ENCODE data around the gene PRKX.
"Not testable (repeated sequence)": the region's sequence is repeated elsewhere in the genome, so short reads cannot be mapped to it uniquely, and the experiment has no call there.

PRKX gene

DNA sequence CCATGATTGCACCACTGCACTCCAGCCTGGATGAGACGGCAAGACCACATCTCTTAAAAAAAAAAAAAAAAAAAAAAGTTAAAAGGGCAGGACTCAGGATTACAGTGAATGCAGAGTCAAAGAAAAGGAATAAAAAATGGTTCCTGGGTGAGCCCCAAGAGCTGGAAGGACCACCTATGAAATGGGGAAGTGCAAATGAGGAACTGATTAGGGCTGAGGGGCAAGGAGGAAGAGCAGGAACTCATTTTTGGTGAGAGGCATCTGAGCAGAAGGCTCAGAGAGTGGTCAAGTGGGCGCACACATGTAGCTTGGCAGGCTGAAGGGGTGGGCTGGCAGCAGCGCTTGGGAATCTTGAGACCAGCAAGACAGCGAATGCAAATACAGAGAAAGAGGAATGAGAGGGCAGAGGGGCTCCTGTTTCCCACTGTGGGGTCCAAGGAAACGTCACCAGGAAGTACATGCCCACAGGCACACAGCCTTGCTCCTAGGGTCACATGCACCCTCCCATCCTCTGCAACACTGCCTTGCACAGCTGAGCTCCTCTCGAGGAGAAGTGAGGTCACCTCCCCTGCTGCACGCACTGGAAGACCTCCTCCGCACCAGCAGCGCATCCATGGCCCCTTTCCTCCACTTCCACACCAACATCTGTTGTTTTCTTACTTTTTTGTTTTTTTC is 49.7 kb downstream of the PRKX start:
- in situ Hi-C loops (cut with MboI; ENCODE audit: low sequenced_read_pairs), result not testable (repeated sequence)

DNA sequence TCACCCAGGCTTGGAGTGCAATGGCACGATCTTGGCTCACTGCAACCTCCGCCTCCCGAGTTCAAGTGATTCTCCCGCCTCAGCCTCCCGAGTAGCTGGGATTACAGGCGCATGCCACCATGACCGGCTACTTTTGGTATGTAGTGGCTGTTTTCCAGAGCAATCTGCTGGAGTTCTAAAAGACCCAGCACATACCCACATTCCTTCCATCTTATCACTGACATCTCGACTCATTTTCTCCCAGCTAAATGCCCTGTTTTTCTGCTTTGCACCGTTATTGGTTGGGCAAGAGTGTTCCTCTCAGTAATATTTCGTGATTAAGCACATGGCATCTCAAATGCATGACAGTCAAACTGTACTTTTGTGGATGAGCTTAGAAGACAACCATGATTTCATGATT is 53.7 kb downstream of the PRKX start:
- in situ Hi-C loops (cut with MboI; ENCODE audit: low sequenced_read_pairs), result no loop called here

DNA sequence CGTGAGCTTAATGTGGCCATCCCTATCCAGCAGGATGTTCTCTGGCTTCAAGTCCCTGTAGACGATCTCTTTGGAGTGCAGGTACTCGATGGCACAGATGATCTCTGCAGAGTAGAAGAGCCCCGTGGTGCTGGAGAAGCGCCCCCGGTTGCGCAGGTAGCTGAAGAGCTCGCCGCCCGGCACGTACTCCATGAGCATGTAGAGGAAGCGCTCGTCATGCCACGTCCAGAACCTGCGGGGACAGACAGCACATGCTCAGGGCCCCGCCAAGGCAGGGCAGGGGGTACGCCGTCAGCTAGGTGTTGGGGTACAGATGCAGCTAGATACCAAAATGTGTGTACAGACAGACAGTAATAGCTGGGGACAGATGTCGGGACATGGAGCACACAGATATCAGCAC is 58.3 kb downstream of the PRKX start:
- in situ Hi-C loops (cut with MboI; ENCODE audit: low sequenced_read_pairs), result no loop called here

DNA sequence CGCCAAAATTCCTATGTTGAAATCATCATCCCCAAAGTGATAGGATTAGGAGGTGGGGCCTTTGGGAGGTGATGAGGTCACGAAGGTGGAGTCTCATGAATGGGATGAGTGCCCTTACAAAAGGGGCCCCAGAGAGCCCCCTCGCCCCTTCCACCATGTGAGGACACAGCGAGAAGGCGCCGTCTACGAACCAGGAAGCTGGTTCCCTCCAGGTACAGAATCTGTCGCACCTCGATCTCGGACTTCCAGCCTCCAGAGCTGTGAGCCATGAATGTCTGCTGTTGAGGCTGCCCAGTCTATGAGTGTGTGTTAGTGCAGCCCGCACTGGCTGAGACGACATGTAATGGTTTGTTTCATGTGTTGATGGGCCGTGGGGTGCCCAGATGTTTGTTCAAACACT is 60.3 kb downstream of the PRKX start:
- in situ Hi-C loops (cut with MboI; ENCODE audit: low sequenced_read_pairs), result no loop called here

DNA sequence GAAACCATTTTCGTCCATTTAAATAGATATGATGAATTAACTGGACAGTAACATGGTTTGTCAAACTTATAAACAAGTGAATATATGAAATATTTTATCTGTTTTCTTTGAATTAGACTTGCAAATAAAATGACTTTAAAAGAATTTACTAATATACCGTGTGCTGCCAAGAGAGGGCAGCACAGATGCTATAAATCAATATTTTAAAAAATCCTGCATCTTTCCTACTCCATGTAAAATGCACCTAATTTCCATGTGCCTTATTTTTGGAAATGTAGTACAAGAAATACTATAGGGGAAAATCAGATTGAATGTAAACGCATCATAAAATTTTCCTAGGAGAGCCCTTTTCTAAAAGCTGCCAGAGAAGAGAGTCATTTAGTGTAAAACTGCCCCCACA is 62.2 kb downstream of the PRKX start:
- in situ Hi-C loops (cut with MboI; ENCODE audit: low sequenced_read_pairs), result no loop called here

DNA sequence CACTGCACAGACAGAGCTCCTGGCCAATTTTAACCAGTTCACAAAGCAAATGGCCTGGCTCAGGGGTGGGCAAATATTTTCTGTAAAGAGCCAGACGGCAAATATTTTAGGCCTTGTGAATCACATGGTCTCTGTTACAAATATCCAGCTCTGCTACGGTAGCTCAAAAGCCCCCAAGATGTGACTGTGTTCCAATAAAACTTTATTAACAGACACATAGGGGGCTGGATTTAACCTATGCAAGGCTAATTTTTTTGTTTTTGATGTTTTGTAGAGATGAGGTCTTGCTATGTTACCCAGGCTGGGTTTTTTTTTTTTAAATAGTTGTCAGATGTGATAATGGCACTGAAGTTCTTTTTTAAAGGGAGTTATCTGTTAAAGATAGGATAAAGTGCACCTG is 65.4 kb downstream of the PRKX start:
- in situ Hi-C loops (cut with MboI; ENCODE audit: low sequenced_read_pairs), result no loop called here

DNA sequence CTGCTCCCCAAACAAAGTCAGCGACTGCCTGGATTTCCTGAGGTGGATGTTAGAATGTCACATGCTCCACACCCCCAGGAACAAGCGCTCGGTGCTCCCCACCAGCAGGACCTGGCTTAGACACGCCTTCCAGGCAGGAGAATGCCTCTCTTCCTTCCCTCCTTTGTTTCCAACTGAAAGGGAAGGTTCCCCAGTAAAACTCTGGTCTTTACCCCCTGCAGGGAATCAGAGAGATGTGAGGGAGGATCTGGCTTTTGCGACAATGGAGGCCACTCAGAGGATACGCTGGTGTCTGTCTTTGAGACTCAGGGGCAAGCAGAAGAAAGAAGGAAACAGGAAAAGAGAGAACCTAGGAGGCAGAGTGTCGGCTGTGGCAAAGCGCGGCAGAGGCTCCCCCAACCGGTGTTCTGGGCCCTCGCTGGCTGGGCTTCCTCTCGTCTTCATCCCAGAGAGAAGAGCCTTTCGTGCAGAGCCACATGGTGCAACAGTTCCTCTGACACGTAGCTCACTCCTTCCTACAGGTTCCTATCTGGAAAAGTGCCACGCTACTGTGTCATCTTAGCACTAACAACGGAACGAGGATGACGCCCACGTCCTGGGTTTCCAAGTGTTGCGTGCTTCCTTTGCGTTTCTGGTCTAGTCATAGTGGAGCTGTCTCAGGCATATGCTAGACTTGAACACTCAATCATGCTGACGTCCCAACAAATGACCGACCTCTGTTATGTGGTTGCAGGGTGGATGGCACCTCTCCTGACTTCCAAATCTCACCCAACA is 73.4 kb downstream of the PRKX start:
- in situ Hi-C loops (cut with MboI; ENCODE audit: low sequenced_read_pairs), result not testable (repeated sequence)

DNA sequence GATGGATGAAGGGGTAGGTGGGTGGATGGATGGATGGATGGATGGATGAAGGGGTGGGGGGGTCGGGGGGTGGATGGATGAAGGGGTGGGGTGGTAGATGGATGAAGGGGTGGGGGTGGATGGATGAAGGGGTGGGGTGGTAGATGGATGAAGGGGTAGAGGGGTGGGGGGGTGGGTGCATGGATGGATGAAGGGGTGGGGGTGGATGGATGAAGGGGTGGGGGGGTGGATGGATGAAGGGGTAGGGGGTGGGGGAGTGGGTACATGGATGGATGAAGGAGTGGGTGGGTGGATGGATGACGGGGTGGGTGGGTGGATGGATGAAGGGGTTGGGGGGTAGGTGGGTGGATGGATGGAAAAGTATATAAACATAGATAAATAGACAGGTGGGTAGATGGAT is 74.2 kb downstream of the PRKX start:
- in situ Hi-C loops (cut with MboI; ENCODE audit: low sequenced_read_pairs), result no loop called here

DNA sequence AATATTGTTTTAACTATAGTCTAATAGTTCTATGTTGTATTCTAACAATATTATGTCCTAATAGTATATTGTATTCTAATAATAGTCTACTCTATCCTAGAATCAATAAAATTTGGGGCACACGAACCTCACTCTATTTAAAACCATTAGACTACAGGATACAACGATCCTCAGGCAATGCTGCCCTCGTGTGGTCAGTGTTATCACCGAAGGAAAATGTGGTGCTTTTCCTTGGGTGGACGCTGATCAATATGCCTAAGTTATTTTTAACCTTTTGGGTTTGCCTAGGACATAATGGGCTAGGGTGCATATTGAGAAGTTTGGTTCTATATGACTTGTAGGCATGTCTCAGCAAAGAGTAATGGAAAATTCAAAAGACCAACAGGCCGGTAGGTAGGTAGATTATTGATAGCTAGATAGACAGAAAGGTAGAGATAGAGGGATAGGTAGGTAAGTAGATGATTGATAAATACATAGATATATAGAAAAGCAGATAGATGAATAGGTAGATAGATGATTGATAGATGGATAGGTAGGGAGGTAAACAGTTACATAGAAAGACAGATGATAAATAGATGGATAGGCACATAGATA is 75.1 kb downstream of the PRKX start:
- in situ Hi-C loops (cut with MboI; ENCODE audit: low sequenced_read_pairs), result no loop called here

DNA sequence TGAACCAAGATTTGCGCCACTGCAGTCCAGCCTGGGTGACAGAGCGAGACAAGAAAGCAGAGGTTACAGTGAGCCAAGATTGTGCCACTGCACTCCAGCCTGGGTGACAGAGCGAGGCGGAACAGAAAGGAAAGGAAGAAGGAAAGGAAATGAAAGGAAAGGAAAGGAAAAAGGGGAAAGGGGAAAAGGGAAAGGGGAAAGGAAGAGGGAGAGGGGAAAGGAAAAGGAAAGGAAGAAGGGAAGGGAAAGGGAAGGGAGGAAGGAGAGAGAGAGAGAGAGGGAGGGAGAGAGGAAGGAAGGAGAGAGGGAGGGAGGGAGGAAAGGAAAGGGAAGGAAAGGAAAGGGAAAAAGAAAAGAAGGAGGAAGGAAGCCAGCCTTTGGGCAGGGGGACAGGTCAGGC is 76.6 kb downstream of the PRKX start:
- in situ Hi-C loops (cut with MboI; ENCODE audit: low sequenced_read_pairs), result no loop called here

DNA sequence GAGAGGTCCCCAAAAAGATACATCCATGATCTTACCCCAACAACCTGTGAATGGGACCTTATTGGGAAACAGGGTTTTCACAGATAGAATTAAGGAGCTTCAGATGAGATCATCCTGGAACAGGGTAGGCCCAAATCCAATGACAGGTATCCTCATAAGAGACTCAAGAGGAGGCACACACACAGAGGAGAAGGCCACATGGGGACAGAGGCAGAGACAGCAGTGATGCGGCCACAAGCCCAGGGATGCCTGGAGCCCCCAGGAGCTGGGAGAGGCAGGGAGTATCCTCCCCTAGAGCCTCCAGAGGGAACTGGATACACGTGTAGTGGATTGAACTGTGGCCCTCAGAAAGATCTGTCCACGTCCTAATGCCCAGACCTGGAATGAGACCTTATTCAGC is 82.3 kb downstream of the PRKX start:
- in situ Hi-C loops (cut with MboI; ENCODE audit: low sequenced_read_pairs), result no loop called here

DNA sequence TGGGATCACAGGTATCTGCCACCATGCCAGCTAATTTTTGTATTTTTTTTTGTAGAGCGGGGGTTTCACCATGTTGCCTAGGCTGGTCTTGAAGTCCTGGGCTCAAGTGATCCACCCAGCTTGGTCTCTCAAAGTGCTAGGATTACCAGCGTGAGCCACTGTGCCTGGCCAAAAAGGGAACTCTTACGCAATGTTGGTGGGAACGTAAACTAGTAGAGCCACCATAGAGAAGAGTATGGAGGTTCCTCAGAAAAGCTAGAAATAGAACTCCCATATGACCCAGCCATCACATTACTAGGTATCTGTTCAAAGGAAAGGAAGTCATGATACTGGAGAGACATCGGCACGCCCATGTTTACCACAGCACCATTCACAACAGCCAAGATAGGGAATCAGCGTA is 85.9 kb downstream of the PRKX start:
- in situ Hi-C loops (cut with MboI; ENCODE audit: low sequenced_read_pairs), result no loop called here

DNA sequence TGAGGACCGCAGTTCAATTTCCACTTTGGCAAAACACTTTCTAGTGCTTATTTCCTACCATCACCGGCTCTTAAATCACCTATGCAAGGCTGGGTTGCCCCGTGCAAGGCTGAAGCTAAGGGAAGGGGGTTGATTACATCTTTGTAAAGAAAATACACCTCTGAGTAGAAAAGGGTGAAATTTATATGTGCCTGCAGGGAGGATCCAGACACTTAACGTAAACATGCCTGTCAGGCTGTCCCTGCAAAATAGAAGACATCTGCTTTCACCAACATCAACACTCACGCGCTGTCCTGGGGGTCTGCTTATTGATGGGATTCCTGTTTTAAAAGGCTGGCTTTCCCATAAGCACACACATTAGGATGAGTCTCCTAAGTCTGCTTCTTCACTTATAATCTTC is 92.0 kb downstream of the PRKX start:
- in situ Hi-C loops (cut with MboI; ENCODE audit: low sequenced_read_pairs), result no loop called here

DNA sequence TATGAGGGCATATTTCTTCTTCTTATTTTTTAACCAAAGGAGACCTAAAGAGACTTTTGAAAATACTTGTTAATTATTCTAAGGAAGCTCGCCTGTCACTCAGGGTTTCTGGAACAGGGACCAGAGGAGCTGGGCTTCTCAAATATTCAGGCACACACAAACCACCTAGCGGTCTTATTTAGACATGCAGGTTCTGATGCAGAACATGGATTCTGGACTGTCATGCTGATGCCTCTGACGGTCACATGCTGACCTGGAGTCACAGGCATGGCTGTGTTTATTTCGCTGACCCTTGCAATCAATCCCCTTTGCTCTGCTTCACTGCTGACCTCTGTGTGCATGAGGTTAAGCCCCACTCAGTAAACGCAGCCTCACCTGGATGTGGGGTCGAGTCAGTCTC is 101.7 kb downstream of the PRKX start:
- in situ Hi-C loops (cut with MboI; ENCODE audit: low sequenced_read_pairs), result not testable (repeated sequence)

DNA sequence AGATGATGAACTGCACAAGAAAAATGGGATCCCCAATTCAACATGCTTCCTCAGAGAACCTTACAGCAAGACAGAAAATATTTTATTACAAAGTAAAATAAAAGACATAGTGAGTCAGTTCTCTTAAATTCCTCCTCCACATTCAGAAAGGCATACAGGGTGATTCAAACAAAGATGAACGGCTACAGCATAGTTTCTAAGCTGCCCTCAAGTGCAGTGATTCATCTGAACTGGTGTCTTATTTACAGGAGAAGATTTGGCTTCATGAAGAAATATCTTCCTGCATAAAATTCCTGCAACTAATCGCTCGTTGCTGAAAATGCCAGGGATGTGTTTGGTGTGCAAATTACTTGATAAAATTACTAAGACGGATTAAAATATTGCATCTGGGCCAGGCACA is 103.6 kb downstream of the PRKX start:
- in situ Hi-C loops (cut with MboI; ENCODE audit: low sequenced_read_pairs), result no loop called here

DNA sequence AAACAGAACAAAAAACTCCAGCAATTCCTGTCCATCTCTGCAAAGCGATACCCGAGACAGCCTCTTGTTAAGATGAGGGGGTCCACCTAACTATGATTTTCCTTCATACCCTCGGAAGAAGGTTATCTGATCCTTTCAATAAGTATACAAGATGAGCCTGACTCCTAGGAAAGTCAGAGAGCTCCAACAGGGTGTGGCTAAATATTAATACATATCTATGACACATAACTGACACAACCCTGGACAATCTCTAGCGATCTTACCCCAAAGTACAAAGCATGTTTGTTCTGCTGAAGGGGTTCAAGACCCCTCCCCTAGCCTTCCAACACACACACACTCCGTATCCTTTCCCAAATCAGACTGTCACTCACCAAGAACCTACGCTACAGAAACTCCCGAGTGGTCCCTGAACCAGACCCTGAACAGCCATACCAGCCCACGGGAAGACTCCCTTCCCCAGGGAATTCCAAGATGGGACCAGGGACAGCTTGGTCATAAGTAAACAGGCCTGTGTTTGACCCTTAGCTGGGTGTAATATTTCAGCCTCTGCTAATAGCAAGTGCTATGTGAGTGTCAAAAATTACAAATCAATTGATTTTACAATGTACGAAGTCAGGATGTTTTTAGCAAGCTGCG is 110.3 kb downstream of the PRKX start:
- in situ Hi-C loops (cut with MboI; ENCODE audit: low sequenced_read_pairs), result no loop called here

DNA sequence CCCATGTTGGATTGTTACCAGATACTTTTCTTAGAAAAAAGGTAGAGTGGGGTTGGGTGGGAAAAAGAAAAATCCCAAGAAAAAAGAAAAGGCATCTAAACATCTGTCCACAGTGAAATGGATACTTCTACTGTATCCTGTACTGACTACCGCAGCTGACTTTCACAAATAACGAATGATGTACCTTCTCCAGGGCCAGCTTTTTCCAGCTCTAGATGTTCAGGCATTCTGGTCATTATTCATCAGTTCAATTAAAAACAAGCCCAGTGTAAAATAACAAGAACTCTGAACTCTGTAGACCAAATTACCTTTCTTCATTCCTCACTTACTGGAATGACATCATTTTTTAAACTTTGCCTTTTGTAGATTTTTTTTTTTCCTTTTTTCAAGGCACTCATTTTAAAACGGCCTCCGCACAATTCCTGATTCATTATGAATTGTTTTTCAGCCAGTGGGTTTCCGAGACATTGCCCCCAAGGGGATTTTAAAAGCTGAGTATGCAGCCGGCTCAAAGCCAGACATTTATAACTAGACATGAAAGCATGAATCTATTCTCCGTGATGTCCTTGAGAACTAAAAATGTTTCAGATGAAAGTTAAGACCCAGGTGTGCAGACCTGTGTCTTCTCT is 113.5 kb downstream of the PRKX start:
- in situ Hi-C loops (cut with MboI; ENCODE audit: low sequenced_read_pairs), result no loop called here

DNA sequence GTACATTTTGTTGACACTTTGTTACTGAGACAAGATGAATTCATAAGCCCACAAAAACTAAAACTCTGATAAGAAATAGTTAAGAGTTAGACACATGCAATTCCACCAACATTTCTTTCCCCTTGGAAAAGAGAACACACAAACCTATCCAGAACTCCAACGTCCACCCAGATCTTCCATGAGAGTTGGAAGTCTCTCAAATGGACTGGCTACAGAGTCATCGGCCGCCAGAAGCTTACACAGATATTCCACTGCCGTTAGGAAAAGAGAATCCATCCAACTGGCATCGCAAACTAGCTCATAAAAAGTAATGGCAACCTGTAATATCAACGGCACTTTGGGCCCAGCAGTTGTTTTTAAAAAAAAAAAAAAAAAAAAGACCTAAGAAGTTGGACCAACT is 114.7 kb downstream of the PRKX start:
- in situ Hi-C loops (cut with MboI; ENCODE audit: low sequenced_read_pairs), result no loop called here

DNA sequence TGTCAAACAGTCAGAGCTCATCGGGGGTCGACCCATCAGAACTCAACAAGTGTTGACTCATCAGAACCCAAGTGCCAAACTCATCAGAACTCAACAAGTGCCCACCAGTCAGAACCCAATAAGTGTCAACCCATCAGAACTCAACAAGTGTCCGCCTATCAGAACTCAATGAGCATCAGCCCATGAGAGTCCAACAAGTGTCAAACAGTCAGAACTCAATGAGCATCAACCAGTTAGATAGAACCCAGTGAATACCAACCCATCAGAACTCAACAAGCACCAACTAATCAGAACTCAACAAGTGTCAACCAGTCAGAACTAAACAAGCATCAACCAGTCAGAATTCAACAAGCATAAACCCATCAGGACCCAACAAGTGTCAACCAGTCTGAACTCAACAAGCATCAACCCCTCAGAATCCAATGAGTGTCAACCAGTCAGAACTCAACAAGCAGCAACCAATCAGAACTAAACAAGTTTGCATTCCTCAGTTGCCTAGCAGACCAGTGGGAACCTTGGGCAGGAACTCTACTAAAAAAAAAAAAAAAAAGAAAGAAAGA is 115.3 kb downstream of the PRKX start:
- in situ Hi-C loops (cut with MboI; ENCODE audit: low sequenced_read_pairs), result no loop called here

DNA sequence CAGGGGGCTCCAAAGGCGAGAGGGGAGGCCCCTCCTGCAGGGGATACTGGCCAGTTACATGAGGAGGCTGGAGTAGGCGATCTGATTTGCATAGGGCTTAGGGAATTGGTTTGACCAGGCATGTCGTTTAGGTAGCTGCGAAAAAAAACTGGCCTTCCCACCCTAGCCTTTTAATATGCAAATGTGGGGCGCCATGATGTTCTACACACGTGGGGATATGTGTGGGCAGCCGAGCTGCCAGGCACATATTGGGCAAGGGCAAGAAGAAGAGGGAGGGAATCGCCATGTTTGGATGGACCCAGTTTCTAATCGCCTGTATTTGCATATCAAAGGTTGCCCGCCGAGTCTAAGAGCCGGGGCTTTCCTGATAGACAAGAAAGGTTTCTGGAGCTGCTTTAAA is 121.3 kb downstream of the PRKX start:
- in situ Hi-C loops (cut with MboI; ENCODE audit: low sequenced_read_pairs), result no loop called here

DNA sequence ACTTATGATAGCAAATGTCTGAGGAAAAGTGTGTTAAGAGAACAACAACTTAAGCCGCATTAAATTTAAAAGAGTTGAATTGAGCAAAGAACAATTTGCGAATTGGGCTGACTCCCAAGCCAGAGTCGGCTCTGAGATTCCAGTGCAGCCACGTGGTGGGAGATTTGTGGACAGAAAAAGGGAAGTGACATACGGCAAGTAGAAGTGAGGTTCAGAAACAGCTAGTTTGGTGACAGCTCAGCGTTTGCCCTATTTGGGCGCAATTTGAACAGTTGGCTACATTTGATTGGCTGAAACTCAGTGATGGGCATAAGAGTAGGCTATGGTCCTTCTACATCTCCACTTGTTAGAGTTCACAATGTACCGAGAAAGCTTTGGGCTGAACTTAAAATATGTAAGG is 124.0 kb downstream of the PRKX start:
- in situ Hi-C loops (cut with MboI; ENCODE audit: low sequenced_read_pairs), result no loop called here

Measured in HL-60/S4 treated with phorbol 12-myristate 13-acetate at 8.2 ng/mL for 4 days and 3 days (cell line).